Amniotic stem cell (primary cell): ENCODE data around the gene MCC.
"Not testable (repeated sequence)": the region's sequence is repeated elsewhere in the genome, so short reads cannot be mapped to it uniquely, and the experiment has no call there.

Experiments
- DNase-seq: peaks from one replicate; lab custom pipeline; 2025; lab: John Stamatoyannopoulos, UW

The MCC gene

DNA sequence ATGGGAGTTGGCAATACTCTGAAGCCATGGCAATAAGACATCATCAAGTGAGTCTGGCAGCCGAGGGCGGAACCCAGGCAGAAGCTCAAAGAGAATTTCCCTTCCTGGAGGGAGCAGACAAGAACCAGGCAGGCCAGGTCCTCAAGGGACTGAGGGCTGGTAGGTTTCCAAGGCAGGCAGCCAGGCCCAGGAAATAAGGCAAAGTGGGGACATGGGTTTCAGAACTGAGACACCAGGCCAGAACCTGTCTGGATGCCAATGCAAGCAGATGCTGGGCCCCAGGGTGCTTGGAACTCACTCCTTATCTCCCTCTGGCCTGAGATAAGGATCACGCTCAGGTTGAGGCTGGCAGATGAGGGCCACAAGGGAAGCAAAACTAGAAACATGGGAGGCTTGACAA lies 62.3 kb downstream of the MCC start:
- DNase-seq = no peak

DNA sequence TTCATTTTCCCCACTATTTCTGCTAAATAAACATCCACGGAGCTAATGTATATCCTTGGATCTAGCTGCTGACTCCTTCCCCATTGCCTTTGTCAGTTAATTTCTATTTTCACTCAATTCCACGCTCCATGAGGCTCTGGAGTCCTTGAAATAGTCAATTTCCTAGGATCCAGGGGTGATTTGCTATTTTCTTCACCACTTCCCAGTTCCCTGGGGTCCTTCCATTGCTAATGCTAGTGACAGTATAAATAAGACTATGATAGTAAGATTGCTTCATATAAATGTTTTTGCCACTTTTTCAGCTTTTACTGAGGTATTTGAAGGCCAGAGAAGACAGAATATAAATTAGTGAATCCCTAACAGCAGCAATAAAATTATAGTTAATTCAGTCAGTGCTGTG lies 66.6 kb downstream of the MCC start:
- no peak for DNase-seq

GRCh38 chr5:113405530-113405929 lies 82.7 kb downstream of the MCC start:
- DNase-seq = no peak

- no peak for DNase-seq
Measured at GRCh38 chr5:113404269-113404668, 84.0 kb downstream of the MCC start.

DNA sequence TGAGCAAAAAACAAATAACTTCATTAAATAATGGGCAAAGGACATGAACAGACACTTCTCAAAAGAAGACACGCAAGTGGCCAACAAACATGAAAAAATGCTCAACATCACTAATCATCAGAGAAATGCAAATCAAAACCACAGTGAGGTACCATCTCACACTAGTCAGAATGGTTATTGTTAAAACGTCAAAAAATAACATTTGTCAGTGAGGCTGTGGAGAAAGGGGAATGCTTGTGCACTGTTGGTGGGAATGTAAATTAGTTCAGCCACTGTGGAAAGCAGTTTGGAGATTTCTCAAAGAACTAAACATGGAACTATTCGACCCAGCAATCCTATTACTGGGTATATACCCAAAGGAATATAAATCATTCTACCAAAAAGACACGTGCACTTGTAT lies 90.3 kb downstream of the MCC start:
- not testable (repeated sequence) for DNase-seq

DNA sequence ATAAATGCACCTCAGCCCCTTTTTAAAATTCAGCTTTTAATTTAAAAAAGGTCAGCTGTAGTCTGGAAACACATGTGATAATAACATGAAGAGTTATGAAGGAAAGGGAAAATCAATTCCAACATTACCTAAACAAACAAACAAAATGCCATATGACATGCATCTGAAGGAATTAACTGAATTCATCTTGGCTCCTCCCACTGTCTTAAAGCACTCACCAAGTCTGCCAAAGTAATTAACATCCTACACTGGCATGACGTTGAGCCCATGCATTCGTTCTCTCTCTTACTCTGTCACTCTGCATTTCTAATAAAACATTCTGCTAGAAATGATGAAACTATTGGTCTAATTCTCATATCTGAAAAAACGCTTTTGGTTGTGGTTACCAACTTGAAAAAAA lies 91.2 kb downstream of the MCC start:
- DNase-seq = no peak

DNA sequence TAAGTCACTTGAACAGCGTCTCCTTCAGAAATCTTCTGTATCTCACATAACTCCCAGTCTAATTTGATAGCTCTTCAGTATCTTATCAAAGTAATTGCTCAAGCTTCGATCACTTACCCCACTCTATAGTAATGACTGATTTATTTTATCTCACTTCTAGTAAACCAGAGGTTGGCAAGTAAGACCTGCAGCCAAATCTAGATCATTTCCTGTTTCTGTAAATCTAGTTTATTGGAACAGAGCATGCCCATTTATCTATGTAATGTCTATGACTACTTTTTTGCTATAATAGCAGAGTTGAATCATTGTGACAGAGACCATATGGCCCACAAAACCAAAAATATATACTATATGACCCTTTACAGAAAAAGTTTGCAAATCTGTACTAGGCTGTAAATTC lies 93.6 kb downstream of the MCC start:
- no peak for DNase-seq

- DNase-seq = no peak
Measured at GRCh38 chr5:113390224-113390623, 98.0 kb downstream of the MCC start.

GRCh38 chr5:113389116-113389515 lies 99.1 kb downstream of the MCC start:
- DNase-seq = no peak

DNA sequence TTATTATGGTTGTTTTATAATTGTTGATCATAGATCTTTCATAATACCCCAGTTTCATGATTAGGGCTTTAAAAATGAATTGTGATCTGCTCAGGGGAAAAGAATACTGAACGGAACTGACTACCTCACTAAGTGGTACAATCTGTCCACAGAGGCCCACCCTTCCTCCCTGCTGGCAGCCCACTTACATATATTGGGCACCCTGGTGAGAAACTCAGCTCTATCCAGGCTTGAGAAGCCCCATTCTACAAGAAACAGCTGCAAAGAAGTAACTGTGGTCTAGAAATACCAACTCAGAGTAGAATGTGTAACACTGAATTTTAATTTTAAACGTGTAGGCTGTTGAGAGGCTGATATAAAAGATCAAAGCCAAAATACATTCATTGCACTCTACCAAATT lies 100.4 kb downstream of the MCC start:
- no peak for DNase-seq

DNA sequence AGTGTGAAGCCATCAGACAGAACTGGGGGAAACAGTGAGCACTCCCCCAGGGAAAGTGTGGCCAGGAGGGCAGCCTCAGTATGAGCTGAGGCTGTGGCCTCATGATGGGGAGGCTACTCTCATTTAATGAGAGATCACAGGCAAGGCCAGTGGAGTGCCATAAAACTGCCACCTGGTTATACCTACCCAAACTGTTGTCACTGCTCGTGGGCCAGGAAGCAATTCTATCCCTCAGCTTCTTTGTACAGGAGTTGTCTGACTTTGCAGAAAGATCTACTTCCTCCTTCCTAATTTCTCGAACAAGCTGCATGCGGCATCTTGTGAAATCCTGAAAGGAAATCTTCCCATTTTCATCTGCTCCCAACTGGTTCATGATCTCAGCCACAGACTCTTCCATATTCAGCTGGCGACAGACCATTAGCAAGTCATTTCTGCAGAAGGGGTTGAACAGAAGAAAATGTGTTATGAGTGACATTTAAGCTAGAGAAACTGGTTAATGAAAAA lies 103.4 kb downstream of the MCC start:
- no peak for DNase-seq

GRCh38 chr5:113382731-113383130 lies 105.5 kb downstream of the MCC start:
- no peak for DNase-seq

DNA sequence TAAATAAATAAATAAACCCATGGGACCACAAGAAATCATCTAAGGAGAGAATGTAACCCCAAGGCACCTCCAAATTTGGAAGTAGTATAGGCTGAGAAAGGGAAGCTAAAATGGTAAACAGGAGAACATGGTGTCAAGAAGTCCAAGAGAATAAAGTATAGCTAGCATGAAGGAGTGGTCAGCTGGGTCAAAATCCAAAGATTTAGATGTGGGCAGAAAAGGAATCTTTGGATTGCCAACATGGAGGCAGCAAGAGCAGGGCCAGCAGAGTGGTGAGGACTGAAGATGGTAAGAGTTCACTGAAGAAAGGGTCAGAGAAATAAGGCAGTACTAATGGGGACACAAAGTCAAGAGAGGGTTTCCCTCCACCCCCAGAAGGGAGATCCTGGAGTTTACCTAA lies 106.5 kb downstream of the MCC start:
- no peak for DNase-seq

DNA sequence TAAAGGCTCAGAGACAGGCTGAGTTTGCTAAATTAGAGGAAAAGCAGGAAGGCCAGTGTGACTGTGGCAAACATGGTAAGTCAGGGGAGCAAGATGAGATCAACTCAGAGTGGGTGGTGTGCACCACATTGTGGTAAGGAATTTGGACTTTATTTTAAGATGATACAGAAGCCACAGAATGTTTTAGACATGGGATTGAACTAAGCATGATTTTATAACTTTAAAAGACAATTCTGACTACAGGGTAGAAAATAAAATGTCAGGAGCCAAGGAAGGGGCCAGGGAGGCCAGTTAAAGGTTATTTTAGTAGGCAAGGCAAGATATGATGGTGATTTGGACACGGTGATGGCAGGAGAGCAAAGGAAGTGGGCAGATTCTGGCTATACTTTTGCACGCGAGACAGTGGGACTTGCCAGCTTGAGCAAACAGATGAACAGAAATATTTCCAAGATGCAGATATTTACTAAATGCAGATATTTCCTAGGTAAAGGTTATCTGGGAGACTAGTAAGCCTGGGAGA lies 107.4 kb downstream of the MCC start:
- DNase-seq = no peak

DNA sequence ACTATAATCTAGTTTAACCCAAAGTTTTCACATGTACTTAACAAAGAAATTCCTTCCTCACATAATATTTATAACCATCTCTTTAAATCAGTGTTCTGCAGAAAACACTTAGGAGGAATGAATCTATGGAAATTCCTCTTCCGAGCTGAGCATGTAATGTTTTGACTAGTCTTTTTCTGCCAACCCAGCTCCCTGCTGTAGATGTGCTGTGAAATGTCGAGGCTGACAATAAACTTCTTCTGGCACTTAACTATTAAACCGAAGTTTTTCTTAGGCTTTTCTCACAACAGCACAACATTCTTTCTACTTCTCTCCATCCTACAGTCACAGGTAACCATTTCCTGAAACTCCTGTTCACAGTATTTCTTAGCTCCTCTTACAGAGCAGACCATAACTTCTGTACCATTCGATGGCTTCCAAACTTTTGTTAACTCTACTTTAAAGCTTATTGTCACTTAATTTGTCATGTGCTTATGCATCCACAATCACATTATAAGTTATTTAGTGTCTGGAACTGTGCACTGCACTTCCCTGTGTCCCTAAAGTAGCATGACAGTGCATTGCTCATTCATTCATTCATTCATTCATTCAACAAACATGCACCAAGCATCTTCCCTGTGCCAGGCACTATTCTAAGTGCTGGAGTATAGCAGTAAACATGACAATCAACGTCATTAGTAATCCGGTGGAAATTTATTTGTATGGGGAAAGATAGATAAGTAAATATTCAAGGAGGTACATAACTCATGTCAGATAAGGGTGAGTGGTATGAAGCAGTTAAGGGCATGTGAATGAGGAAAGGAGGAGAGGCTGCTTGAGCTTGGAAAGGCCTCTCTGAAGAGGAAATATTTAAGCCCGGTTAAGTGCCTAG lies 108.1 kb downstream of the MCC start:
- DNase-seq = no peak

GRCh38 chr5:113378959-113379541 lies 109.2 kb downstream of the MCC start:
- DNase-seq = peak; percentile 34

- DNase-seq = no peak
Measured at GRCh38 chr5:113378514-113378913, 109.7 kb downstream of the MCC start.

DNA sequence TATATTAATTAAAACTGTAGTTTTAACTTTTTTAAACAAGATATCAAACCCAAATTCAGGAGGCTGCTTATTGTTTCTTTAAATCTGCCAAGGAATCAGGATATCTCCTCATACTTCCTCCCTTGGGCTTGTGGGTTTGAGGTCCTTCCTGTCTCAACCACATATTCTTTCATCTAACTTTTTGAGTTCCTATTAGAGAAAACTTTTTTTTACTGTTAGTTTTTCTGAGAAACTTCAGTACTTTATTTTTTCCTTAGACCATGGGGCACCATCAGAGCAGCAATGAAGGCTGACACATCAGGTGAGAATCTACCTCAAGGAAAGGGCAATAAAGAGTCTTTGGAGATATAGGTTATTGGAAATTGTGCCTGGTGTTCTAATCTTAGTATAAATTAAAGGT lies 110.2 kb downstream of the MCC start:
- DNase-seq = no peak

GRCh38 chr5:113376640-113377039 lies 111.6 kb downstream of the MCC start:
- no peak for DNase-seq

- no peak for DNase-seq
Measured at GRCh38 chr5:113375480-113376060, 112.7 kb downstream of the MCC start.

DNA sequence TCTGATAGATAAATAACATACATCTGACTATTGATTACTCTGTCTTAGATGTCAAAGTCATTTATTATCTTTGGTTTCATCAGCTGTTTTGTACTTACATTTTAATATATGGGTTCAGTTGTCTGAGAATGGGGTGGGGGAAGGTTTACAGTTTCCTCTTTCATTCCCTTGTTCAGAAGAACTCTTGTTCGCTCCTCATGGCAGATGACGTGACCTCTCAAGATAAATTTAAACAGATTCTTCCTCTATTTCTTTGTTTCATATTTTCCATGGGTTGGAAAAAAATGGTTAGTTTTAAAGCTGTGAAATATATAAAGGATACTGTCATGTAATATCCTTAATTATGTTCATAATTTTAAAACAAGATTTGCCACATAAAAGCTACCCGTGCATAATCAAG lies 114.8 kb downstream of the MCC start:
- DNase-seq = no peak

GRCh38 chr5:113371721-113372196 lies 116.5 kb downstream of the MCC start:
- DNase-seq = no peak

GRCh38 chr5:113367586-113367985 lies 120.7 kb downstream of the MCC start:
- DNase-seq = no peak
